ENCODE data around the gene VPS33A.
A peak's percentile ranks its signal among the peaks of the same experiment; 100 is the strongest.
"Not testable (repeated sequence)": the region's sequence is repeated elsewhere in the genome, so short reads cannot be mapped to it uniquely, and the experiment has no call there.

VPS33A gene

DNA sequence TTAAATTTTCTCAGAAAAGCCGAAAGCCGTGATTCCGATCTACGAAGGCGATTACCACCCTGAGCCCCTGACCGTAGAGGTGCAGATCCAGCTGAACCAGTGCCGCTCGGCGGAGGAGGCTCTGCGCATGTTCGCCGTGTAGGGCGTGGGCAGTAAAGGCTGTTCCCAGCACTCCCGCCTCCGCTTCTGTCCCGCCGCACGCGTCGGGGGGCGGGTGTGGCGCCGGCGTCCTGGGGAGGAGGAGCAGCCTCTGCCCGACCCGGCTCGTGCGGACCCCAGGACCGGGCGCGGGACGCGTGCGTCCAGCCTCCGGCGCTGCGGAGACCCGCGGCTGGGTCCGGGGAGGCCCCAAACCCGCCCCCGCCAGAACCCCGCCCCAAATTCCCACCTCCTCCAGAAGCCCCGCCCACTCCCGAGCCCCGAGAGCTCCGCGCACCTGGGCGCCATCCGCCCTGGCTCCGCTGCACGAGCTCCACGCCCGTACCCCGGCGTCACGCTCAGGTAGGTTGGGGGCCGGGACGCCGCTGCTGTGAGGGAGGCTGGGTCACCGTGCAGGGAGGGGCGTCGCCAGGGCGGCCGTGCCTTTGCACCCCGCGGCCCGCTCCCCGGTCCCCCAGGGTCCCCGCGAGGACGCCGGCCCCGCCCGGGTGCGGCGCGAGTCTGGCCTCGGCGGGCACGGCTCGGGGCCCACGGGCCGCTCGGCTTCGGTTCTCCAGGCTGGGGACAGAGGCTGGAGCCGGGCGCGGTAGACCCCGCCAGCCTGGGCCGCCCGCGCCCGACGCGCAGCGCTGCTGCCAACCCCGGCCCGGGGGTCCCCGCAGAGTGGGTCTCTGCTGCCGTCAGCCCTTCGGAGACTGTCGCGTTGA is 62.8 kb downstream of the VPS33A start, which contains the start of gene B3GNT4:
Gene B3GNT4 (plus strand): TSS at position 409 of the 866 bp plus-strand sequence. CDS start 910 bp downstream, outside the sequence.
- Histone ChIP-seq H3K9me3 (replicated peaks; ENCODE audit: low read length) (no peaks in the 10 kb centered on the region), H3K27me3 (ENCODE audit: control insufficient read depth, insufficient read depth, low read length) (peaks cover 20% of the 10 kb centered on the region), H3K4me3 (ENCODE audit: low read length) (peak within 1 kb of the TSS; percentile 64), H3K4me1 (ENCODE audit: control insufficient read depth, insufficient read depth, low read length) (peaks cover 12% of the 10 kb centered on the region), H3K36me3 (ENCODE audit: insufficient read depth, low read length) (peaks cover 20% of the 10 kb centered on the region), H3K9ac (ENCODE audit: low read depth, low read length) (peak within 1 kb of the TSS; percentile 53), H3K4me2 (ENCODE audit: low read length) (peak within 1 kb of the TSS; percentile 91)

DNA sequence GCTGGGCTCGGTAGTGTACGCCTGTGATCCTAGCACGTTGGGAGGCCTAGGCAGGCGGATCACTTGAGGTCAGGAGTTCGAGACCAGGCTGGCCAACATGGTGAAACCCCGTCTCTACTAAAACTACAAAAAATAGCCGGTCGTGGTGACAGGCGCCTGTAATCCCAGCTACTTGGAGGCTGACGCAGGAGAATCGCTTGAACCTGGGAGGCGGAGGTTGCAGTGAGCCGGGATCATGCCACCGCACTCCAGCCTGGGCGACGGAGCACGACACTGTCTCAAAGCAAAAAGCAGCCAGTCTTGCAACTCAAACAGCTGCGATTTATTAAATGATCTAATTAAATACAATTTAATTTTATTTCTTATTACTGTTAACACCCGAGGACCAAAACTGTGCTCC is 63.5 kb downstream of the VPS33A start:
- Histone ChIP-seq H3K36me3 (ENCODE audit: insufficient read depth, low read length) (peaks cover 13% of the 10 kb centered on the region), H3K4me3 (ENCODE audit: low read length) (peak overlapping the region; percentile 64), H3K4me2 (ENCODE audit: low read length) (peak overlapping the region; percentile 91), H3K4me1 (ENCODE audit: control insufficient read depth, insufficient read depth, low read length) (peaks cover 12% of the 10 kb centered on the region), H3K27me3 (ENCODE audit: control insufficient read depth, insufficient read depth, low read length) (peaks cover 20% of the 10 kb centered on the region), H3K9ac (ENCODE audit: low read depth, low read length) (peak overlapping the region; percentile 53)
- H3K9me3 ChIP-seq (replicated peaks; ENCODE audit: low read length), result not testable (repeated sequence)

DNA sequence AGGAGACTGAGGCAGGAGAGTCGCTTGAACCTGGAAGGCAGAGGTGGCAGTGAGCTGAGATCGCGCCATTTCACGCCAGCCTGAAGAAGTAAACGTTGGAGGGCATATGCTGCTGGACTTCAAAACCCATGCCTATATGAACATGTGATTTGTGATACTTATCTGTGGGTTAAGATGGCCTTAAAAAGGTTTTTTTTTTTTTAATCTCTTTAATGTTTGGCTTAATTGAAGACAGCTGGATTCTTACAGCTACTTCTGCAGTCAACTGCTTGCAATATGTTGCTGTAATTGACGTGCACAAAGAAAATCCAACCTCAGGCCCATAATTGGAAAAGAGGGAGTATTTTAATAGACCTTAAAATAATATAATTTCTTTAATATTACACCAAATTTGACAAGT is 64.3 kb downstream of the VPS33A start:
- Histone ChIP-seq H3K9ac (ENCODE audit: low read depth, low read length) (no peak overlapping the region), H3K9me3 (replicated peaks; ENCODE audit: low read length) (no peaks in the 10 kb centered on the region), H3K4me1 (ENCODE audit: control insufficient read depth, insufficient read depth, low read length) (peaks cover 12% of the 10 kb centered on the region), H3K4me3 (ENCODE audit: low read length) (no peak overlapping the region), H3K4me2 (ENCODE audit: low read length) (no peak overlapping the region), H3K27me3 (ENCODE audit: control insufficient read depth, insufficient read depth, low read length) (peaks cover 20% of the 10 kb centered on the region), H3K36me3 (ENCODE audit: insufficient read depth, low read length) (peaks cover 5% of the 10 kb centered on the region)

DNA sequence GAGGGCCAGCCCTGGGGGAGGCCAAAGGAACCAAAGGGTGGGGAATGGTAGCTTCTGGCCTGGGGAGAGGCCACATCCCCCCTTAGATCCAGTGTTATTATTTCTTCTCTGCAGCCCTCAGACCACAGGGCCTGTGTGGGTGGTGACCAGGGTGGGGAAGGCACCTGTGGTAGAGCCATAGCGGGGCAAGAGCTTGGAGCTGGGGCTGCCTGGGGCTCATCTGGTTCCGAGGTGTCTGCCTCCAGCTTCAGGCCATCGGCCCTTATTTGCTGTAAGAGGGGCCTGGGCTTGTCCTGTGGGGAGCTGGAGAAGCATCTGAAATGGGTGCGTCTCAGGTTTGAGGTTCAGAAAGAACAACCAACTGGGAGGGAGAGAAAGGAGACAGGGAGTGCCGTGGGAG is 64.9 kb downstream of the VPS33A start:
- Histone ChIP-seq H3K27me3 (ENCODE audit: control insufficient read depth, insufficient read depth, low read length) (peaks cover 20% of the 10 kb centered on the region), H3K4me1 (ENCODE audit: control insufficient read depth, insufficient read depth, low read length) (peaks cover 12% of the 10 kb centered on the region), H3K9me3 (replicated peaks; ENCODE audit: low read length) (no peaks in the 10 kb centered on the region), H3K4me2 (ENCODE audit: low read length) (no peak overlapping the region), H3K36me3 (ENCODE audit: insufficient read depth, low read length) (no peaks in the 10 kb centered on the region), H3K4me3 (ENCODE audit: low read length) (no peak overlapping the region), H3K9ac (ENCODE audit: low read depth, low read length) (no peak overlapping the region)

DNA sequence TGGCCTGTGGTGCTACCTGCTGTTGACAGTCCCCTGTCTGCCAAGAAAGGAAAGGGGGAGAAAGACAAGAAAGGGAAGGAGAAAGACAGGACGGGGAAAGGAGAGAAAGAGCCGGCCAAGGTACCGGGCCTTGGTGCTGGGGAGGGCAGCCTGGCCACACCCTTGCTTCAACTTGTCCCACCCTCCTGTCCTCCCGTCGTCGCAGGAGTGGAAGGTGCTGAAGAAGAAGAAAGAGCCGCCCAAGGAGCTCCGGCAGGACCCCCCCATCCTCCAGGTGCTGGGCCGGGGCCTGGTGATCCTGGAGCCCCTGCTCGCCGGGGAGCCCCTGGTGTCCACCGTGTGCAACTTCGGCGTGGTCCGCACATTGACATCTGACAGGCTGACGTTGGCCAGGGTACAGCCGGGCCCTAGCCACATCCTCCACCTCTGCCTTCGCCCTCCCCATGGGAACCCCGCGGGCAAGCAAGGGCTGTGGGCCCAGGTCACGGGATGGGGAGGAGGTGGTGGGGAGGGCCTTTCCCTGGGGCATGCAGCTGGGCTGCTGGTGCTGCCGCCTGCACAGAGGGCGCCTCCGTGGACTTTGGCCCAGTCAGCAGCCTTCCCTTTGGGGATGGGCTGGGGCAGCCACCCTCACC is 65.6 kb downstream of the VPS33A start:
- Histone ChIP-seq H3K27me3 (ENCODE audit: control insufficient read depth, insufficient read depth, low read length) (peaks cover 20% of the 10 kb centered on the region), H3K36me3 (ENCODE audit: insufficient read depth, low read length) (no peaks in the 10 kb centered on the region), H3K4me2 (ENCODE audit: low read length) (no peak overlapping the region), H3K4me1 (ENCODE audit: control insufficient read depth, insufficient read depth, low read length) (peaks cover 12% of the 10 kb centered on the region), H3K4me3 (ENCODE audit: low read length) (no peak overlapping the region), H3K9me3 (replicated peaks; ENCODE audit: low read length) (no peaks in the 10 kb centered on the region), H3K9ac (ENCODE audit: low read depth, low read length) (no peak overlapping the region)

DNA sequence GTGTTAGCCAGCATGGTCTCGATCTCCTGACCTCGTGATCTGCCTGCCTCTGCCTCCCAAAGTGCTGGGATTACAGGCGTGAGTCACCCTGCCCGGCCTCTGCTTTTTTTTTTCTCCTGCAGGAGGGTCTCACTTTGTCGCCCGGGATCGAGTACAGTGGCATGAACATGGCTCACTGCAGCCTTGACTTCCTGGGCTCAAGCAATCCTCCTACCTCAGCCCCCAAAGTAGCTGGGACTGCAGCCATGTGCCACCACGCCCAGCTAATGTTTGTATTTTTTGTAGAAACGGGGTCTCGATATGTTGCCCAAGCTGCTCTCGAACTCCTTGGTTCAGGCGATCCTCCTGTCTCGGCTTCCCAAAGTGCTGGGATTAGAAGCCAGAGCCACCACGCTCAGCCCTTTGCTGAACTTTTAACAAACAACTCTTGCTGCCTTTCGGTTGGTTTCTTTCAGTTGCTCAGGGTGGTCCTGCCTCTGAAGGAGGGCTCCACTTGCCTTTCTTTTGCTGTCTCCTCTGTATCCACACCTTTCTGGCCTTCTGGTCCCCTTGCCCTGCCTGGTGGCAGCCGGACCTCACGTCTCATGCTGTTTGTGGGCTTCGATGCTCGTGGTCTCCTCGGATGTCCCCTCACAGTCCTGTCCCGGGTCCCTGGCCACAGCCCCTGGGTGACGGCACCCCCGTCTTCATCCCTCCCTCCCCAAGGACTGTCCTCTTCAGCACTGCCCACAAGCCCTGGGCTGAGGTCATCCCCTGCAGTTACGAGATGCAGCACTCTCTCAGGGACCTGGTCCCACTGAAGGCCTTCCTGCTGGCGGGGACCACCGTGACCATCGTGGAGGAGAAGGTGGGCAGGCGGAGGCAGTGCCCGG is 66.6 kb downstream of the VPS33A start:
- Histone ChIP-seq H3K27me3 (ENCODE audit: control insufficient read depth, insufficient read depth, low read length) (peaks cover 10% of the 10 kb centered on the region), H3K36me3 (ENCODE audit: insufficient read depth, low read length) (no peaks in the 10 kb centered on the region), H3K4me1 (ENCODE audit: control insufficient read depth, insufficient read depth, low read length) (peaks cover 12% of the 10 kb centered on the region), H3K4me2 (ENCODE audit: low read length) (no peak overlapping the region), H3K9me3 (replicated peaks; ENCODE audit: low read length) (no peaks in the 10 kb centered on the region), H3K9ac (ENCODE audit: low read depth, low read length) (no peak overlapping the region), H3K4me3 (ENCODE audit: low read length) (no peak overlapping the region)

DNA sequence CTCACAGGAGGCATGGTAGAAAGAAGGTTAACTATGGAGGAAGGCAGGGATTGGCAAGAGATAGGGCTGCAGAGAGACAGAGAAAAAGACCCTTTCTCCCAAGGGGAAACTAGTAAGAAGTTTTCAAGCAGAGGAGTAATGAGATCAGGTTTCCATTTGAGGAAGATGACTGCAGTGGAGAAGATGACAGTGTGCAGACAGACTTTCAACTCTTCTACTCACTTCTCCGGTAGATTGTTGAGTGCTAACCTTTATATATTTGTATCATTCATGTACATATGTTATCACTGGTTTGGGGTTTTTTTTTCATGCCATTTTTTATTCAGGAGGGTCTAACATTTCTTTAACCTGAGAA is 68.7 kb downstream of the VPS33A start:
- H3K4me1 ChIP-seq (ENCODE audit: control insufficient read depth, insufficient read depth, low read length), result no peaks in the 10 kb centered on the region
- H3K36me3 ChIP-seq (ENCODE audit: insufficient read depth, low read length), result no peaks in the 10 kb centered on the region
- H3K9ac ChIP-seq (ENCODE audit: low read depth, low read length), result no peak overlapping the region
- no peaks in the 10 kb centered on the region for H3K9me3 ChIP-seq (replicated peaks; ENCODE audit: low read length)
- H3K27me3 ChIP-seq (ENCODE audit: control insufficient read depth, insufficient read depth, low read length), result no peaks in the 10 kb centered on the region
- no peak overlapping the region for H3K4me3 ChIP-seq (ENCODE audit: low read length)
- no peak overlapping the region for H3K4me2 ChIP-seq (ENCODE audit: low read length)

DNA sequence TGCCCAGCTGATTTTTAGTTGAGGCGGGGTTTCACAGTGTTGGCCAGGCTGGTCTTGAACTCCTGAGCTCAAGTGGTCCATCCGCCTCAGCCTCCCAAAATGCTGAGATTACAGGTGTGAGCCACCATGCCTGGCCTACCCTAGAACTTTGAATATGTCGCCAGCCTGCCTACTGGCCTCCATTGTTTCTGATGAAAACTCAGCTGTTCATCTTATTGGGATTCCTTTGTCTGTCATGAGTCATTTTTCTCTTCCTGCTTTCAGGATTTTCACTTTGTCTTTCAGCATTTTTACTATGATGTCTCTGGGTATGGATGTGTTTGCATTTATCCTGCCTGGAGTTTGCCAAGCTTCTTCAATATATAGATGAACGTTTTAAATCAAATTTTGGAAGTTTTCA is 70.9 kb downstream of the VPS33A start:
- Histone ChIP-seq H3K9me3 (replicated peaks; ENCODE audit: low read length) (no peaks in the 10 kb centered on the region), H3K9ac (ENCODE audit: low read depth, low read length) (no peak overlapping the region), H3K36me3 (ENCODE audit: insufficient read depth, low read length) (no peaks in the 10 kb centered on the region), H3K4me1 (ENCODE audit: control insufficient read depth, insufficient read depth, low read length) (no peaks in the 10 kb centered on the region), H3K4me3 (ENCODE audit: low read length) (no peak overlapping the region), H3K27me3 (ENCODE audit: control insufficient read depth, insufficient read depth, low read length) (no peaks in the 10 kb centered on the region), H3K4me2 (ENCODE audit: low read length) (no peak overlapping the region)

DNA sequence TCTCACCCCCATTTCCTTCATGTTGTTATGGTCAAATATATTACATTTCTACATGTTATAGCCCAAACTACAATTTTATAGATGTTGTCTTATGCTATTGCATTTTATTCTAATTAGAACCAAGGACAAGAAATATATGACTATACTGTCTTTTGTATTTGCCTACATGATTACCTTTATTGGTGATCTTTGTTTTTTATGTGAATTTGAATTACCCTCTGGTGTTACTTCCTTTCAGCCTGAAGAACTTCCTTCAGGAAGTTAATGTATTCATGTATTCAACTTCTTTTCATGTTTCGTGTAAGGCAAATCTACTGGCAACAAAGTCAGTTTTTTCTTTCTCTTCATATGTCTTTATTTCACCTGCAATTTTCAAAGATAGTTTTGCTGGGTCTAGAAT is 71.5 kb downstream of the VPS33A start:
- Histone ChIP-seq H3K9me3 (replicated peaks; ENCODE audit: low read length) (no peaks in the 10 kb centered on the region), H3K4me3 (ENCODE audit: low read length) (no peak overlapping the region), H3K36me3 (ENCODE audit: insufficient read depth, low read length) (no peaks in the 10 kb centered on the region), H3K9ac (ENCODE audit: low read depth, low read length) (no peak overlapping the region), H3K27me3 (ENCODE audit: control insufficient read depth, insufficient read depth, low read length) (no peaks in the 10 kb centered on the region), H3K4me2 (ENCODE audit: low read length) (no peak overlapping the region), H3K4me1 (ENCODE audit: control insufficient read depth, insufficient read depth, low read length) (no peaks in the 10 kb centered on the region)

DNA sequence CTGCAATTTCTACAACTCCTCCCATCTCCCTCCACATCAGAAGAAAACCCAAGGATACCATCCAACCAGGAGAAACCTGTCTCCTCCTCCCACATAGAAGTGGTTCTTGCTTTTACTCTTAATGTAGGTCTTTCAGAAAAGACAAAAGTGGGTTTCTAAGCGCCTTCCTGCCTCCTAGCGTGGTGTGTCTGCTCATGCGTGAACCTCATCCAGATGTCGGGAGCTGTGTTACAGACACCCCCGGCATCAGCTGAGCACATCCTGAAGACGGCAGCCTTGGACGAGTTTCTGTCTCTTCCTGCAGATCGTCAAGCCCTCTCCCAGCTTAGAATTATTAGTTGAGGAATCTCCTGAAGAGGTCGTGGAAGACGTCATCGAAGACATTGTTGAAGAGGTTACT is 73.9 kb downstream of the VPS33A start:
- H3K9me3 ChIP-seq (replicated peaks; ENCODE audit: low read length), result no peaks in the 10 kb centered on the region
- H3K9ac ChIP-seq (ENCODE audit: low read depth, low read length), result no peak overlapping the region
- H3K4me2 ChIP-seq (ENCODE audit: low read length), result no peak overlapping the region
- no peaks in the 10 kb centered on the region for H3K4me1 ChIP-seq (ENCODE audit: control insufficient read depth, insufficient read depth, low read length)
- no peaks in the 10 kb centered on the region for H3K27me3 ChIP-seq (ENCODE audit: control insufficient read depth, insufficient read depth, low read length)
- no peak overlapping the region for H3K4me3 ChIP-seq (ENCODE audit: low read length)
- no peaks in the 10 kb centered on the region for H3K36me3 ChIP-seq (ENCODE audit: insufficient read depth, low read length)
